ENCODE measurements around the gene NR2C1.
"Not testable (repeated sequence)": the region's sequence is repeated elsewhere in the genome, so short reads cannot be mapped to it uniquely, and the experiment has no call there.

The NR2C1 gene

GRCh38 chr12:95002754-95003153 lies 70.7 kb downstream of the NR2C1 start:
- DNase-seq (ENCODE audit: low read depth), result no peak

DNA sequence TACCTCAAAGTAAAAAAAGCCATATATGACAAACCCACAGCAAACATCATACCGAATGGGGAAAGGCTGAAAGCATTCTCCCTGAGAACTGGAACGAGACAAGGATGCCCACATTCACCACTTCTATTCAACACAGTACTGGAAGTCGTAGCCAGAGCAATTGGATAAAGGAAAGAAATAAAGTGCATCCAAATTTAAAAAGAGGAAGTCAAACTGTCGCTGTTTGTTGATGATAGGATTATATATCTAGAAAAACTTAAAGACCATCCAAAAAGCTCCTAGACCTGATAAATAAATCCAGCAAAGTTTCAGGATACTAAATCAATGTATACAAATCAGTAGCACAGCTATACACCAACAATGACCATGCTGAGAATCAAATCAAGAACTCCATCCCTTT lies 75.1 kb downstream of the NR2C1 start:
- no peak for DNase-seq (ENCODE audit: low read depth)

GRCh38 chr12:94997726-94998125 lies 75.7 kb downstream of the NR2C1 start:
- no peak for DNase-seq (ENCODE audit: low read depth)

DNA sequence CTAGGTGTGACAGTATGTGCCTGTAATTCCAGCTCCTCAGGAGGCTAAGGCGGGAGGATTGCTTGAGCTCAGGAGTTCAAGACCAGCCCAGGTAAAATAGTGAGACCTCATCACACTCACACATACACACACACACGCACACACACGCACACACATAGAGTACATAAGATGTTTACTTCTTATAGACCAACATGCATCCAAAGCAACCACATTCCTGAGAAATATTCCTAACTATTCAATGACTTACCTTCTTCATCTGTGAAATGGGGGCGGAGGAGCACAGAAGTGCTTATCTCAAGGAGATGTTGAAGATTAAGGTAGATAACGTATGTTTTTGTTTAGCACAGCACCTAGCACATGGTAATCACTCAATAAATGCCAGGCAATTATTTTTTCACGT lies 76.4 kb downstream of the NR2C1 start:
- no peak for DNase-seq (ENCODE audit: low read depth)

GRCh38 chr12:94994312-94994711 lies 79.1 kb downstream of the NR2C1 start:
- no peak for DNase-seq (ENCODE audit: low read depth)

DNA sequence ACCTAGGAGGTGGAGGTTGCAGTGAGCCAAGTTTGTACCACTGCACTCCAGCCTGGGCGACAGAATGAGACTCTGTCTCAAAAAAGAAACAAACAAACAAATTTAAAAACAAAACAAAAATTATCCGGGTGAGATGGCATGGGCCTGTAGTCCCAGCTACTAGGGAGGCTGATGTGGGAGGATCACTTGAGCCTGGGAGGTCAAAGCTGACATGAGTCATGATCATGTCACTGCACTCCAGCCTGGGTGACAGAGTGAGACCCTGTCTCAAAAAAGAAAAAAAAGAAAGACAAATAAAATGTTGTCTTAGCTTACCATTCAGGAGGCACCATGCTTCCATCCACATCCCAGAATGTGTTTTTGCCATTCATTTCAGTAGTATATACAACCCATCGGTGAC lies 79.6 kb downstream of the NR2C1 start:
- DNase-seq (ENCODE audit: low read depth), result not testable (repeated sequence)

DNA sequence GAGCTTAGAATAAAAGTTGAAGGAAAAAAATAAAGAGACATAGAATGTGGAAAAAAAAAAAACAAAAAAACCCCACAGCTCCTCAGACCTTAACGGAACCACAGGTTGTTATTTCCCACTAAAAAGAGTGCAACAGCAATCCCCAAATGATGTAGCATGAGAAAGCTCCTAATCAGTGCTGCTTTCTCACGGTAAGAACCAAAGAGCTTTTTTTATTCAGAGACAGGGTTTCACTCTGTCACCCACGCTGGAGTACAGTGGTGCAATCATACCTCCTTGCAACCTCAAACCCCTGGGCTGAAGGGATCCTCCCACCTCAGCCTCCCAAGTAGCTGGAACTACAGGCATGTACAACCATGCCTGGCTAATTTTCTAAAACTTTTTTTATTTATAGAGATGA lies 83.2 kb downstream of the NR2C1 start:
- DNase-seq (ENCODE audit: low read depth), result no peak

DNA sequence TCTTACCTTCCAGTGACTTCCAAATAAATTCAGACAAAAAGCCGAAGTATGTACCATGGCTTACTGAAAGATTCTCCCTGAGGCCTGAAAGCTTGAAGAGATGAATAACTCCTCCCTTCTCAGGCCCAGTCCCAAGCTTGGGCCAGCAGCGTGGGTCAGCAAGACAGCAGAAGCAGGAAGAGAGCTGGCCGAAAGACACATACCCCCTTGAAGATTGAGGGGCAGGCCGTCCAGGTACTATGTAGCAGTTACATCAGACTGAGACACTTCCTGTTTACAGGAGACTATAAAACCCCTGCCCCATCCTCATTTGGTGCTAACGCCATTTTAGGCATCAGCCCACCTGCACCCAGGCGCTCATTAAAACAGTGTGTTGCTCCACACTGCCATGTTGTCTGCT lies 84.9 kb downstream of the NR2C1 start:
- no peak for DNase-seq (ENCODE audit: low read depth)

- DNase-seq (ENCODE audit: low read depth), result no peak
These were observed 85.6 kb downstream of the NR2C1 start for GRCh38 chr12:94987801-94988200.

DNA sequence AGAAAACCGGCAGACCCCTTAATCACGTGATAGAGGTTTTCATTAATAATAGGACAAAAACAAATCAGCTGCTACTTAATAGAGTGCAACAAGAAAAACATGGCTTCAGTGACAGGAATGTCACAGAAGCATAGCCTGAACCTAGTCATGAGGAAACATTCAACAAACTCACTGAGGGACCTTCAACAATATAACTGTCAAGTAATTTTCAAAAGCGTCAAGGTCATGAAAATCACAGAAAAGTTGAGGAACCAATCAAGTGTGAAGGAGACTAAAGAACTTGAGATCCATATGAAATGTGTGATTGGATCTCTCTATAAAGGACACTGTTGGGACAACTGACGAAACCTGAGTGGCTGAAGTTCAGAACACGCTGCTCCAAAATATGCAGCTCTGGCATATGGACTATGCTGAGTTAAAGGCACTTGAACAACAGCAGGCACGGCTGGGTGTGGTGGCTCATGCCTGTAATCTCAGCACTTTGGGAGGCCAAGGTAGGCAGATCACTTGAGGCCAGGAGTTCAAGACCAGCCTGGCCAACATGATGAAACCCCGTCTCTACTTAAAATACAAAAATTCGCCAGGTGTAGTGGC lies 86.2 kb downstream of the NR2C1 start:
- no peak for DNase-seq (ENCODE audit: low read depth)

GRCh38 chr12:94985099-94985498 lies 88.3 kb downstream of the NR2C1 start:
- not testable (repeated sequence) for DNase-seq (ENCODE audit: low read depth)

GRCh38 chr12:94983321-94983720 lies 90.1 kb downstream of the NR2C1 start:
- DNase-seq (ENCODE audit: low read depth), result no peak

DNA sequence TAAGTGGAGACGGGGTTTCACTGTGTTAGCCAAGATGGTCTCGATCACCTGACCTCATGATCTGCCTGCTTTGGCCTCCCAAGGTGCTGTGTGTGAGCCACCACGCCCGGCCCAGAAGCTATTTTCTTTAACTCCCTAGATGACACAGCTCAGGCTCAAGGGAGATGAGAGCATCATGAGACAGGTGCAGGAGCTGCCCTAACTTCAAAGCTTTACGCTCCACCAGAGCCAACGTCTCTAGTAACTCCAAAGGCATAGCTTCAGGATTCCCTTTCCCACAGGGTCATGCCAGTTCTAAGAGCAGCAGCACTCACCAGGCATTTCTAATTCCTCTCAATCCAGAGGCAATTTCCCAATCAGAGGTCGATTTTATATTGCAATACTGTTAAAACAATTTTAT lies 91.0 kb downstream of the NR2C1 start:
- DNase-seq (ENCODE audit: low read depth), result no peak

DNA sequence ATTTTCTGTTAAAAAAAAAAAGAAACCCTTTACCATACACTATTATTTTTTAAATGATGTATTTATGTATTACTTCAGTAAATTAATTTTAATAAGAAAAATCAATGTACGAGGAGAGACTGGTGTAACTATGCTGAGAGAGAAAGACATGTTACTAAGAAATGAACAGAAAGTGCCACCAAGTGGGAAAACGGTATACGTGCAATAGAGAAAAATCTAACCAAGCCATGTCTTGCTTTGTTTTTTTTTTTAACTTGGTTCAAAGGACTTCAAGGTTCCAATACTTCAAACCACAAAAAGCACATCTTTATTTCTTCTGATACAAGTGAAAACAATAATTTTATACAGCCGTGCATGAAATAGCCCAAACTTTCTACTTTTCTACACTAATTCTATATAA lies 92.8 kb downstream of the NR2C1 start:
- DNase-seq (ENCODE audit: low read depth), result no peak

DNA sequence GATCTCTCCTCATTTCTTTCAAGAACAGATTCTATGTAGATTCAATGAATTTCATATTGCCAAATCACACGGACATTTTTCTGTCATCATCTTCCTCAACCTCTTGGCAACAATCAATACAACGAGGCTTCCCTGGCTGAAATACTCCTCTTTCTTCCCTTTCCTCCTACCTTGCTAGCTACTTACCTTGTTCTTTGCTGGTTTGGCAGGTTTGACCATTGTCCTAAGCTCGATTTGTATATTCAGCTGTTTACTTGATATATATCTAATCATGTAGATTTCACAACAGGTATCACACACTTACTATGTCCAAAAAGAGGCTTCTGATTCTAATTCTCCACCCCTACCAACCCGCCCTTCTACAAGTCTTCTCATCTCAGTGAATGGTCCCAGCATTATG lies 93.5 kb downstream of the NR2C1 start:
- no peak for DNase-seq (ENCODE audit: low read depth)

DNA sequence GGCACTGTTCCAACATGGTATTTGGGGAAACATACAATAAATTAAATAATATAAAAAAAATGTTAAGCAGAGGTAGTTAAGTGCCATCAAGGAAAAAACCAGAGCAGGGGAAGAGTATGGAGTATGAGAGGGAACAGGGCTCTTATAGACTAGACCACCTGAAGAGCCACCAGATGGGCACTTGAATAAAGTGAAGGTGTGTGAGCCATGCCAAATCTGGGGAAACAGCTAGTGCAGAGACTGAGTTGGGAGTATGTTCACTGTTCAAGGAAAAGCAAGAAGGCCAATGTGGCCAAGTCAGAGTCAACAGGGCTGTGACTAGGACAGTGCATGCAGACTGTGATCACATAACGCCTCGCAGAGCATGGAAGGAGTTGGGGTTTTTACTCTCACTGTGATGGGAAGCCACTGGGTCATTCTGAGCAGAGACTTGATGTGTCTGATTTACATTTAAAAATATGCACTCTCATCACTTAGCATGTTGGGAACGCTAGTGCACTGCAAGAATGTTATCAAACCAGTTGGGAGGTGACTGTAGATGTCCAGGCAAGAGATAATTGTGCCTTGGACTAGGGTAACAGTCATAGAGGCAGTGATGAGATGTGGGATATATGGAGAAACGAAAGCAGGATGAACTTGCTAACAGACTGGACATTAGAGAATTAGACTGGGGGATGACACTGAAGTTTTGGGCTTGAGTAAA lies 95.5 kb downstream of the NR2C1 start:
- no peak for DNase-seq (ENCODE audit: low read depth)

DNA sequence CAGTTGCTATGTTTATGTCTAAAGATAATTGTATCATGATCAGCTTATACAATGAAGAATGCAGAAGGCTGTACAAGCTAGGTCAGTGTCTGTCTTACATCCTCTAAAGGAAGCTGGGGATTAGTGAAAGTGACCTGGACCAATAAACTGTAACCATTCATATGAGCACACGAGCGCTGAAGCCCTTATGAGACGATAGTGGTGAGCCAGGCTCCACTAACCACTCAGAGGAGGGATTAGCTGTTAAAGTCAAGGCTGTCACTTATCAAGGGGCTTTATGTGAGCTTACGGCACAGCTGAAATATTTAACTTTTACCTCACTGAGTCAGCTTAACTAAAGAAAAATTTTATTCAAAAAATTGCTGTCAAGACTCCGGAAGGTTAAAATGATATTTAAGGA lies 100.2 kb downstream of the NR2C1 start:
- DNase-seq (ENCODE audit: low read depth), result no peak

DNA sequence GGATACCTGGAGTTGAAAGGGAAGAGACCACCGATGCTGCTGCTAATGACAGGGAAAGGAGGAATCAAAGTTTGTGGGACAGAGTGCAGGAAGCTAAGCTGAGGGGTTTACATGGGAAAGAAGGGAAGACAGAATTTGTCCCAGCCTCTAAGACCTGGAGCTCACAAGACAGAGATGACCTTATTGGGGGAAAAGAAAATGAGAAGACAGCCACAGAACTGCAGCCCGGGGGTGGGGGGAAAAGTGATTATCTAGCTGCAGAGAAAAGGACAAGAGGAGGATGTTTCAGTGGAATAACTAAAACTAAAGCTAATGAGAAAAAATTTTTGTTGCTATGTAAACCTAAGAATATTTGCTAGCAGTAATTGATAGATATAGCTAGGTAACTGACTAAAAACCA lies 100.6 kb downstream of the NR2C1 start:
- no peak for DNase-seq (ENCODE audit: low read depth)

GRCh38 chr12:94971923-94972322 lies 101.5 kb downstream of the NR2C1 start:
- no peak for DNase-seq (ENCODE audit: low read depth)

DNA sequence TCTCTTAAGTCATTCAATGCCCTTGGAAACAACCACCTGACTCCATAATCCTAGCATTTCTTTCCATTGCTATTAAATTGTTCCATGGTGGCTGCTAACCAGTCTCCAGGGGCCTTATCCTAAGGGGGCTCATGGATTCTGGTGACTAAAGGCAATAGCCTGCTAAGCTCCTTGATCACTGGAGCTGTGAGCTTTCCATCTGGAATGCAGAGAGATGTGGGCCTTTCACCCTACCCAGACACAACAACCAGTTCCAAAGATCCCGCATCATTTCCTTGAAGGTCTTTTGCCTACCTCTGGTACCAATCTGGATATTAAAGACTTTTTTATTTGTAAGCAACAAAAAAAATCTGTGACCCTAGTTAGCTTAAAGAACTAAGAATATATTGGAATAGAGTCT lies 102.9 kb downstream of the NR2C1 start:
- DNase-seq (ENCODE audit: low read depth), result no peak

Measured in stimulated activated CD8-positive, alpha-beta memory T cell treated with anti-CD3 and anti-CD28 coated beads, Interleukin-4, amount 100 ng/mL, for 24 hours (primary cell).